Choroid plexus epithelial cell (primary cell): ENCODE measurements around the gene ISG20L2.

ENCODE experiments used
- DNase-seq: peaks from one replicate; pipeline ENCODE4 v3.0.0-alpha.2; 2010; ENCODE audit warnings: low read depth
- H3K4me3 ChIP-seq: 2 replicates; pipeline ENCODE4 v1.5.1; 2011; ENCODE audit warnings: low read depth, mild to moderate bottlenecking, control low read depth, low read length, moderate library complexity
- CTCF ChIP-seq: conservative IDR thresholded peaks from 2 replicates; pipeline ENCODE4 v1.5.1; 2011; ENCODE audit warnings: low read depth, mild to moderate bottlenecking, control low read depth, inconsistent platforms, low read length, moderate library complexity

Gene ISG20L2

GRCh38 chr1:156747742-156748669 lies 19.4 kb upstream of the ISG20L2 start:
- TF ChIP-seq CTCF, result no peak
- H3K4me3 ChIP-seq, result peak overlapping the region; percentile 95
- no peak for DNase-seq

GRCh38 chr1:156746728-156747631 lies 18.4 kb upstream of the ISG20L2 start:
- peak; percentile 34 for TF ChIP-seq CTCF
- DNase-seq, result peak; percentile 95
- peak overlapping the region; percentile 57 for H3K4me3 ChIP-seq

GRCh38 chr1:156746406-156746727 lies 17.8 kb upstream of the ISG20L2 start:
- H3K4me3 ChIP-seq, result peak overlapping the region; percentile 57
- no peak for DNase-seq
- no peak for TF ChIP-seq CTCF

GRCh38 chr1:156745881-156746280 lies 17.3 kb upstream of the ISG20L2 start:
- no peak overlapping the region for H3K4me3 ChIP-seq
- no peak for DNase-seq

GRCh38 chr1:156744786-156745419 lies 16.3 kb upstream of the ISG20L2 start:
- TF ChIP-seq CTCF, result no peak
- H3K4me3 ChIP-seq, result no peak overlapping the region
- no peak for DNase-seq

More at GRCh38 chr1:156745881-156746280, 17.3 kb upstream of the ISG20L2 start:
- TF ChIP-seq CTCF, result no peak

GRCh38 chr1:156744344-156744743 lies 15.8 kb upstream of the ISG20L2 start:
- H3K4me3 ChIP-seq, result no peak overlapping the region
- no peak for DNase-seq

More at GRCh38 chr1:156744344-156744743, 15.8 kb upstream of the ISG20L2 start:
- TF ChIP-seq CTCF, result no peak
